HepG2 (cell line): ENCODE results near the gene ARHGEF39. TPM values are rescaled to one million over a fixed set of nuclear protein-coding genes. Genes with fewer than 3 reads are reported as not detected.

Experiments used
- AHDC1 ChIP-seq: sonication (generic); formaldehyde crosslinking; IDR thresholded peaks from 2 replicates; pipeline ENCODE4 v1.5.1; 2020; ENCODE audit warnings: mild to moderate bottlenecking, missing genetic modification reagents, borderline replicate concordance
- CHD4 ChIP-seq: fragments of 200-600 bp; sonication (generic); IDR thresholded peaks from 2 replicates; pipeline ENCODE4 v1.7.0; 2017; ENCODE audit warnings: mild to moderate bottlenecking, low read length, borderline replicate concordance
- DNMT3B ChIP-seq: conservative IDR thresholded peaks from 2 replicates; pipeline ENCODE4 v1.6.1; 2016; ENCODE audit warnings: missing biosample characterization, control low read depth
- DZIP1 ChIP-seq: sonication (generic); formaldehyde crosslinking; IDR thresholded peaks from 2 replicates; pipeline ENCODE4 v1.5.0; 2020; ENCODE audit warnings: mild to moderate bottlenecking, missing genetic modification reagents
- HCFC1 ChIP-seq: fragments of 150-350 bp; IDR thresholded peaks from 2 replicates; pipeline ENCODE4 v1.6.1; 2014; ENCODE audit warnings: low read depth, low read length
- JUND ChIP-seq: sonication (generic); formaldehyde crosslinking; IDR thresholded peaks from 2 replicates; pipeline ENCODE4 v1.8.0; 2022; ENCODE audit warnings: mild to moderate bottlenecking, missing genetic modification reagents
- MATR3 ChIP-seq: sonication (generic); formaldehyde crosslinking; IDR thresholded peaks from 2 replicates; pipeline ENCODE4 v1.4.0; 2020; ENCODE audit warnings: missing genetic modification reagents
- PCBP1 ChIP-seq: fragments of 200-400 bp; formaldehyde crosslinking; IDR thresholded peaks from 2 replicates; pipeline ENCODE4 v1.6.1; 2017; ENCODE audit warnings: mild to moderate bottlenecking, low read depth, low read length, borderline replicate concordance
- PLRG1 ChIP-seq: fragments of 450-650 bp; conservative IDR thresholded peaks from 2 replicates; pipeline ENCODE4 v1.6.1; 2016
- SP4 ChIP-seq: sonication (generic); formaldehyde crosslinking; IDR thresholded peaks from 2 replicates; pipeline ENCODE4 v1.8.1; 2023; ENCODE audit warnings: mild to moderate bottlenecking, missing genetic modification reagents
- STAG1 ChIP-seq: sonication (generic); formaldehyde crosslinking; IDR thresholded peaks from 2 replicates; pipeline ENCODE4 v1.4.0; 2020; ENCODE audit warnings: missing genetic modification reagents
- ZGPAT ChIP-seq: IDR thresholded peaks from 2 replicates; pipeline ENCODE4 v1.6.1; 2016; ENCODE audit warnings: mild to moderate bottlenecking
- ZNF234 ChIP-seq: sonication (generic); formaldehyde crosslinking; conservative IDR thresholded peaks from 2 replicates; pipeline ENCODE4 v1.5.1; 2020; ENCODE audit warnings: mild to moderate bottlenecking, missing genetic modification reagents
- ZNF24 ChIP-seq: fragments of 450-650 bp; IDR thresholded peaks from 2 replicates; pipeline ENCODE4 v1.6.1; 2017; ENCODE audit warnings: antibody characterized with exemption, mild to moderate bottlenecking
- ZNF660 ChIP-seq: sonication (generic); formaldehyde crosslinking; IDR thresholded peaks from 2 replicates; pipeline ENCODE4 v1.5.1; 2020; ENCODE audit warnings: mild to moderate bottlenecking, low read depth, missing genetic modification reagents, borderline replicate concordance
- ZNF746 ChIP-seq: sonication (generic); formaldehyde crosslinking; IDR thresholded peaks from 2 replicates; pipeline ENCODE4 v1.8.0; 2022; ENCODE audit warnings: mild to moderate bottlenecking, missing genetic modification reagents
- ZNF747 ChIP-seq: sonication (generic); formaldehyde crosslinking; IDR thresholded peaks from 2 replicates; pipeline ENCODE4 v1.8.1; 2023; ENCODE audit warnings: missing genetic modification reagents, mild to moderate bottlenecking, borderline replicate concordance
- ZNF776 ChIP-seq: sonication (generic); formaldehyde crosslinking; IDR thresholded peaks from 2 replicates; pipeline ENCODE4 v1.4.0; 2020; ENCODE audit warnings: mild to moderate bottlenecking, missing genetic modification reagents
- polyA plus RNA-seq, 8 experiments: library from polyadenylated mRNA; depleted of rRNA in 3 of 8; stranded (reverse) in 7 of 8; unstranded in 1 of 8; fragments of >200 nt; fragmentation: Illumina TruSeq in 4 of 8; extraction: Trizol in 4 of 8; gene quantifications; 2 replicates each; pipeline versions ENCODE4 v1.2.1 to v1.2.3, GENCODE V29; 2011 to 2016; ENCODE audit warnings: low read depth in 4 of 8, missing spikeins in 1 of 8, mixed read lengths in 1 of 8; ENCODE audit not compliant: insufficient read depth in 1 of 8
- total RNA-seq, 5 experiments: library from RNA; depleted of rRNA; stranded (reverse); fragments of >200 nt; fragmentation: Illumina TruSeq; extraction: Trizol; gene quantifications; 2 replicates each; pipeline ENCODE4 v1.2.3, GENCODE V29; 2016; ENCODE audit warnings: low read depth in 1 of 5
- TF ChIP-seq, protein P1 (sequence below): sonication (generic); formaldehyde crosslinking; IDR thresholded peaks from 2 replicates; pipeline ENCODE4 v1.8.1; 2023; ENCODE audit warnings: mild to moderate bottlenecking, missing genetic modification reagents

ARHGEF39 gene
- total and polyA plus RNA-seq, 2 of the 13 experiments (the other 11 are each of a cell fraction or from before 2014, with no cell fraction given): 11.2 to 12.3 TPM

- TF ChIP-seq PCBP1 (0 out of 2 replicates have a peak, but pooled peaks have one; percentile 39), JUND (CRISPR knock-in tag) (0 out of 2 replicates have a peak, but pooled peaks have one; percentile 45), DZIP1 (CRISPR knock-in tag) (no peak), STAG1 (CRISPR knock-in tag) (peak; percentile 58), ZNF747 (CRISPR knock-in tag) (peak; percentile 67; the same call in 1 of the 2 replicates), HCFC1 (no peak; the same call in 1 of the 2 replicates), ZGPAT (CRISPR knock-in tag) (peak; percentile 91), ZNF746 (CRISPR knock-in tag) (no peak), MATR3 (no peak), ZNF660 (CRISPR knock-in tag) (no peak), PLRG1 (no peak), CHD4 (no peak), AHDC1 (CRISPR knock-in tag) (no peak), SP4 (CRISPR knock-in tag) (peak; percentile 83), ZNF24 (no peak), DNMT3B (no peak), ZNF234 (CRISPR knock-in tag) (no peak), ZNF776 (peak; percentile 62)
- TF ChIP-seq, protein P1, sequence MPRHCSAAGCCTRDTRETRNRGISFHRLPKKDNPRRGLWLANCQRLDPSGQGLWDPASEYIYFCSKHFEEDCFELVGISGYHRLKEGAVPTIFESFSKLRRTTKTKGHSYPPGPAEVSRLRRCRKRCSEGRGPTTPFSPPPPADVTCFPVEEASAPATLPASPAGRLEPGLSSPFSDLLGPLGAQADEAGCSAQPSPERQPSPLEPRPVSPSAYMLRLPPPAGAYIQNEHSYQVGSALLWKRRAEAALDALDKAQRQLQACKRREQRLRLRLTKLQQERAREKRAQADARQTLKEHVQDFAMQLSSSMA (CRISPR knock-in tag): no peak
These were observed at the start of gene ARHGEF39 (continued) for GRCh38 chr9:35664531-35665470.
